WTC11 (cell line): Measurements from ENCODE around the gene DLGAP3. TPM values are rescaled to one million over a fixed set of nuclear protein-coding genes. Genes with fewer than 3 reads are reported as not detected.

ENCODE experiments used
- ATAC-seq: fragments of 200-7000 bp; cut with Tn5 transposase; 2 replicates; pipeline ENCODE4 v1.10.0; 2021; ENCODE audit warnings: mild to moderate bottlenecking, moderate library complexity
- CTCF ChIA-PET: fragments of 300-600 bp; sonication (Branson Sonifier 250); formaldehyde crosslinking; loops from one replicate; lab custom pipeline; 2021; ENCODE audit warnings: antibody characterized with exemption; lab: Charles Lee
- POLR2A ChIA-PET: fragments of 350-600 bp; sonication (Branson Sonifier 250); formaldehyde crosslinking; loops from one replicate; lab custom pipeline; 2021; ENCODE audit warnings: antibody characterized with exemption; lab: Charles Lee
- DNase-seq: peaks from one replicate; pipeline ENCODE4 v3.0.0; 2021; ENCODE audit warnings: low spot score
- H3K27ac Mint-ChIP-seq: 2 replicates; pipeline ENCODE4 v1.8.0; 2021; ENCODE audit warnings: mixed read lengths
- H3K27me3 Mint-ChIP-seq: 2 replicates; pipeline ENCODE4 v1.8.0; 2021; ENCODE audit warnings: low read depth, mild to moderate bottlenecking, moderate library complexity, mixed read lengths
- H3K36me3 Mint-ChIP-seq: 2 replicates; pipeline ENCODE4 v1.8.0; 2021; ENCODE audit warnings: mixed read lengths
- H3K4me1 Mint-ChIP-seq: 2 replicates; pipeline ENCODE4 v1.8.0; 2022; ENCODE audit warnings: mixed read lengths
- H3K4me3 Mint-ChIP-seq: 2 replicates; pipeline ENCODE4 v1.8.0; 2021; ENCODE audit warnings: mild to moderate bottlenecking, moderate library complexity, mixed read lengths
- H3K9me3 Mint-ChIP-seq: 2 replicates; pipeline ENCODE4 v1.8.0; 2021; ENCODE audit warnings: mixed read lengths
- ATF2 ChIP-seq: sonication (generic); formaldehyde crosslinking; IDR thresholded peaks from 2 replicates; pipeline ENCODE4 v1.8.1; 2022; ENCODE audit warnings: low read depth, missing genetic modification reagents, borderline replicate concordance
- CDX4 ChIP-seq: fragments of 250-450 bp; sonication (Bioruptor Pico); IDR thresholded peaks from 2 replicates; pipeline ENCODE4 v1.9.0; 2021; ENCODE audit warnings: moderate library complexity, mild to moderate bottlenecking, inconsistent platforms, borderline replicate concordance
- CREB1 ChIP-seq: sonication (generic); formaldehyde crosslinking; IDR thresholded peaks from 2 replicates; pipeline ENCODE4 v1.8.0; 2023; ENCODE audit warnings: mild to moderate bottlenecking, missing genetic modification reagents
- CREM ChIP-seq: sonication (generic); formaldehyde crosslinking; IDR thresholded peaks from 2 replicates; pipeline ENCODE4 v1.8.1; 2022; ENCODE audit warnings: mild to moderate bottlenecking, missing genetic modification reagents, moderate library complexity
- FOXJ3 ChIP-seq: sonication (generic); formaldehyde crosslinking; IDR thresholded peaks from 2 replicates; pipeline ENCODE4 v1.9.0; 2021; ENCODE audit warnings: missing genetic modification reagents, mild to moderate bottlenecking, borderline replicate concordance
- FOXP1 ChIP-seq: sonication (generic); formaldehyde crosslinking; IDR thresholded peaks from 2 replicates; pipeline ENCODE4 v1.8.0; 2022; ENCODE audit warnings: missing genetic modification reagents, mild to moderate bottlenecking, moderate library complexity, borderline replicate concordance
- FOXP4 ChIP-seq: sonication (generic); formaldehyde crosslinking; IDR thresholded peaks from 2 replicates; pipeline ENCODE4 v1.8.0; 2022; ENCODE audit warnings: mild to moderate bottlenecking, missing genetic modification reagents
- GTF2I ChIP-seq: fragments of 250-450 bp; sonication (Bioruptor Pico); conservative IDR thresholded peaks from 2 replicates; pipeline ENCODE4 v1.4.0; 2021; ENCODE audit warnings: mild to moderate bottlenecking
- IRF2 ChIP-seq: sonication (generic); formaldehyde crosslinking; IDR thresholded peaks from 2 replicates; pipeline ENCODE4 v1.8.0; 2022; ENCODE audit warnings: low read depth, missing genetic modification reagents, borderline replicate concordance
- NFATC4 ChIP-seq: fragments of 250-450 bp; sonication (Bioruptor Pico); IDR thresholded peaks from 2 replicates; pipeline ENCODE4 v1.9.0; 2021; ENCODE audit warnings: mild to moderate bottlenecking
- NR2C2 ChIP-seq: sonication (generic); formaldehyde crosslinking; IDR thresholded peaks from 2 replicates; pipeline ENCODE4 v1.8.0; 2022; ENCODE audit warnings: mild to moderate bottlenecking, missing genetic modification reagents
- PREB ChIP-seq: sonication (generic); formaldehyde crosslinking; IDR thresholded peaks from 2 replicates; pipeline ENCODE4 v1.8.1; 2022; ENCODE audit warnings: mild to moderate bottlenecking, missing genetic modification reagents, moderate library complexity, borderline replicate concordance
- PRRX2 ChIP-seq: fragments of 250-450 bp; sonication (Bioruptor Pico); IDR thresholded peaks from 2 replicates; pipeline ENCODE4 v1.8.0; 2021; ENCODE audit warnings: mild to moderate bottlenecking
- SOX15 ChIP-seq: fragments of 250-450 bp; sonication (Bioruptor Pico); IDR thresholded peaks from 2 replicates; pipeline ENCODE4 v1.9.0; 2021; ENCODE audit warnings: mild to moderate bottlenecking
- TEAD4 ChIP-seq: sonication (generic); formaldehyde crosslinking; IDR thresholded peaks from 2 replicates; pipeline ENCODE4 v1.8.0; 2022; ENCODE audit warnings: mild to moderate bottlenecking, missing genetic modification reagents
- USF2 ChIP-seq: sonication (generic); formaldehyde crosslinking; IDR thresholded peaks from 2 replicates; pipeline ENCODE4 v1.8.1; 2023; ENCODE audit warnings: mild to moderate bottlenecking, missing genetic modification reagents, moderate library complexity
- ZBTB21 ChIP-seq: sonication (generic); formaldehyde crosslinking; IDR thresholded peaks from 2 replicates; pipeline ENCODE4 v1.8.1; 2023; ENCODE audit warnings: mild to moderate bottlenecking, missing genetic modification reagents, borderline replicate concordance
- ZNF121 ChIP-seq: sonication (generic); formaldehyde crosslinking; IDR thresholded peaks from 2 replicates; pipeline ENCODE4 v1.8.0; 2023; ENCODE audit warnings: missing genetic modification reagents
- ZNF138 ChIP-seq: sonication (generic); formaldehyde crosslinking; conservative IDR thresholded peaks from 2 replicates; pipeline ENCODE4 v1.8.1; 2022; ENCODE audit warnings: mild to moderate bottlenecking, moderate library complexity, missing genetic modification reagents
- ZNF281 ChIP-seq: sonication (generic); formaldehyde crosslinking; IDR thresholded peaks from 2 replicates; pipeline ENCODE4 v1.8.0; 2023; ENCODE audit warnings: mild to moderate bottlenecking, missing genetic modification reagents
- ZNF396 ChIP-seq: fragments of 250-450 bp; sonication (Bioruptor Pico); IDR thresholded peaks from 2 replicates; pipeline ENCODE4 v1.8.0; 2021; ENCODE audit warnings: mild to moderate bottlenecking, moderate library complexity, borderline replicate concordance
- ZNF416 ChIP-seq: fragments of 250-450 bp; sonication (Bioruptor Pico); IDR thresholded peaks from 2 replicates; pipeline ENCODE4 v1.9.0; 2021; ENCODE audit warnings: mild to moderate bottlenecking, inconsistent platforms
- ZNF512 ChIP-seq: sonication (generic); formaldehyde crosslinking; IDR thresholded peaks from 2 replicates; pipeline ENCODE4 v1.8.1; 2022; ENCODE audit warnings: missing genetic modification reagents, borderline replicate concordance
- total RNA-seq: library from RNA; stranded (reverse); gene quantifications from 3 replicates; pipeline ENCODE4 v1.2.3, GENCODE V29; 2021

The DLGAP3 gene
- total RNA-seq, 1 experiment from 2014 or later, result 11.3 TPM

GRCh38 chr1:34975338-34975737 lies 45.9 kb upstream of the DLGAP3 start:
- DNase-seq (no peak), ATAC-seq (no peak)
- CTCF ChIA-PET, result interaction anchor here (1.1 to 2.3 kb wide), 3 partner anchors 10 to 122 kb away, joined by 4 to 8 read pairs (median 5); partner anchors contain the start of gene TMEM35B
- Mint-ChIP-seq H3K27ac (no peak overlapping the region), H3K4me3 (no peak overlapping the region), H3K4me1 (peaks cover 21% of the 10 kb centered on the region)
- TF ChIP-seq ATF2, result no peak
- no peak for TF ChIP-seq TEAD4 (CRISPR knock-in tag)
- no peak for TF ChIP-seq ZNF121 (CRISPR knock-in tag)
- no peak for TF ChIP-seq FOXP1 (CRISPR knock-in tag)
- no peak for TF ChIP-seq FOXJ3 (CRISPR knock-in tag)
- no peak for TF ChIP-seq NR2C2 (CRISPR knock-in tag)
- no peak for TF ChIP-seq GTF2I (CRISPR knock-in tag)
- no peak for TF ChIP-seq ZNF512 (CRISPR knock-in tag)
- TF ChIP-seq FOXP4 (CRISPR knock-in tag), result no peak
- TF ChIP-seq ZNF396 (CRISPR knock-in tag), result no peak
- TF ChIP-seq ZNF416 (CRISPR knock-in tag), result no peak
- TF ChIP-seq, all 79 proteins: peak for 0
- POLR2A ChIA-PET, result no interaction called here
- Mint-ChIP-seq H3K27me3 (peaks cover 3% of the 10 kb centered on the region; the same call in 1 of the 2 replicates), H3K9me3 (no peaks in the 10 kb centered on the region), H3K36me3 (no peaks in the 10 kb centered on the region)

- no peak for DNase-seq
- ChIA-PET CTCF (interaction anchor here (1.1 to 2.3 kb wide), 3 partner anchors 11 to 122 kb away, joined by 4 to 8 read pairs (median 5); partner anchors contain the start of gene TMEM35B), POLR2A (no interaction called here)
- no peaks in the 10 kb centered on the region for H3K9me3 Mint-ChIP-seq
- H3K36me3 Mint-ChIP-seq, result no peaks in the 10 kb centered on the region
- peaks cover 3% of the 10 kb centered on the region; the same call in 1 of the 2 replicates for H3K27me3 Mint-ChIP-seq
- H3K4me1 Mint-ChIP-seq, result peaks cover 21% of the 10 kb centered on the region
- no peak for ATAC-seq
- TF ChIP-seq IRF2 (CRISPR knock-in tag) (no peak), ZNF121 (CRISPR knock-in tag) (no peak), CDX4 (CRISPR knock-in tag) (no peak), PREB (CRISPR knock-in tag) (no peak), USF2 (CRISPR knock-in tag) (no peak), FOXP1 (CRISPR knock-in tag) (no peak), ZNF396 (CRISPR knock-in tag) (no peak), CREM (no peak), PRRX2 (CRISPR knock-in tag) (no peak), NFATC4 (CRISPR knock-in tag) (no peak), ZBTB21 (CRISPR knock-in tag) (no peak), ZNF138 (CRISPR knock-in tag) (no peak), SOX15 (CRISPR knock-in tag) (no peak), FOXJ3 (CRISPR knock-in tag) (no peak), CREB1 (CRISPR knock-in tag) (no peak), ZNF281 (CRISPR knock-in tag) (no peak)
- no peak overlapping the region for H3K27ac Mint-ChIP-seq
- H3K4me3 Mint-ChIP-seq, result no peak overlapping the region
These were observed 45.2 kb upstream of the DLGAP3 start for GRCh38 chr1:34974626-34975025.
